ENCODE data around the gene CHD9. TPM values are rescaled to one million over a fixed set of nuclear protein-coding genes. Genes with fewer than 3 reads are reported as not detected.

The CHD9 gene
- polyA plus RNA-seq, 1 donor from 2014 or later, result 69.3 TPM

GRCh38 chr16:53052519-53053501 lies 2.0 kb upstream of the CHD9 start, which contains the start of gene CHD9NB:
TSS of gene CHD9NB (minus strand) at chr16:53052897. CDS start at chr16:53044158, 8,739 bp downstream.
- no peak within 1 kb of the TSS for H3K4me2 ChIP-seq (ENCODE audit: low read length)
- no peak within 1 kb of the TSS for H3K4me3 ChIP-seq (ENCODE audit: low read length)
- H3K27ac ChIP-seq (ENCODE audit: low read length), result no peak within 1 kb of the TSS
- H2AFZ ChIP-seq (ENCODE audit: low read depth, low read length), result no peak within 1 kb of the TSS
- H3K9me3 ChIP-seq (ENCODE audit: low read length), result no peaks in the 10 kb centered on the region
- H3K36me3 ChIP-seq (ENCODE audit: insufficient read depth, low read length), result no peaks in the 10 kb centered on the region
- no peaks in the 10 kb centered on the region for H3K27me3 ChIP-seq (ENCODE audit: insufficient read depth, low read depth, low read length)
- no peaks in the 10 kb centered on the region for H3K9me2 ChIP-seq (ENCODE audit: insufficient read depth, low read length)
- no peaks in the 10 kb centered on the region for H4K20me1 ChIP-seq (ENCODE audit: insufficient read depth)
- H3F3A ChIP-seq (ENCODE audit: insufficient read depth, low read length, poor library complexity, severe bottlenecking), result no peaks in the 10 kb centered on the region
- no peaks in the 10 kb centered on the region for H3K79me2 ChIP-seq (replicated peaks; ENCODE audit: insufficient read depth, low read length)
- no peak within 1 kb of the TSS for H3K9ac ChIP-seq (ENCODE audit: low read length)
- TF ChIP-seq POLR2AphosphoS5 (IDR thresholded peaks at IDR 0.05), result no peak

- TF ChIP-seq CTCF (IDR thresholded peaks at IDR 0.05; ENCODE audit: poor library complexity, severe bottlenecking) (no peak), EZH2 (IDR thresholded peaks at IDR 0.05; ENCODE audit: borderline replicate concordance, insufficient read depth, low read length, poor library complexity, severe bottlenecking) (no peak), TAF1 (IDR thresholded peaks at IDR 0.05; ENCODE audit: low read depth) (no peak), REST (IDR thresholded peaks at IDR 0.05; ENCODE audit: borderline replicate concordance) (no peak), MXI1 (conservative IDR thresholded peaks at IDR 0.05; ENCODE audit: poor library complexity, severe bottlenecking) (no peak), RAD21 (conservative IDR thresholded peaks at IDR 0.05) (no peak), SMC3 (conservative IDR thresholded peaks at IDR 0.05; ENCODE audit: poor library complexity) (no peak), EP300 (conservative IDR thresholded peaks at IDR 0.05; ENCODE audit: poor library complexity, severe bottlenecking) (no peak), POLR2AphosphoS5 (IDR thresholded peaks at IDR 0.05) (no peak)
- H3K27me3 ChIP-seq (ENCODE audit: insufficient read depth, low read depth, low read length), result no peaks in the 10 kb centered on the region
- peak overlapping the region; percentile 79 for H3K4me3 ChIP-seq (ENCODE audit: low read length)
- no peaks in the 10 kb centered on the region for H4K20me1 ChIP-seq (ENCODE audit: insufficient read depth)
- H3K79me2 ChIP-seq (replicated peaks; ENCODE audit: insufficient read depth, low read length), result no peaks in the 10 kb centered on the region
- H3F3A ChIP-seq (ENCODE audit: insufficient read depth, low read length, poor library complexity, severe bottlenecking), result no peaks in the 10 kb centered on the region
- no peaks in the 10 kb centered on the region for H3K9me2 ChIP-seq (ENCODE audit: insufficient read depth, low read length)
- peak overlapping the region; percentile 72 for H3K4me2 ChIP-seq (ENCODE audit: low read length)
- peak overlapping the region; percentile 75 for H3K9ac ChIP-seq (ENCODE audit: low read length)
- no peaks in the 10 kb centered on the region for H3K36me3 ChIP-seq (ENCODE audit: insufficient read depth, low read length)
- H3K27ac ChIP-seq (ENCODE audit: low read length), result no peak overlapping the region
- no peaks in the 10 kb centered on the region for H3K9me3 ChIP-seq (ENCODE audit: low read length)
- no peak overlapping the region for H2AFZ ChIP-seq (ENCODE audit: low read depth, low read length)
These were observed 673 bp upstream of the CHD9 start for GRCh38 chr16:53053967-53054669.

All from neural cell (in vitro differentiated cells).